Esophagus muscularis mucosa (tissue), 4 donors: ENCODE data around the gene NMT2. TPM values are rescaled to one million over a fixed set of nuclear protein-coding genes. Genes with fewer than 3 reads are reported as not detected.

ENCODE experiments used
- DNase-seq: peaks from one replicate; pipeline ENCODE4 v3.0.0-alpha.2; 2017; ENCODE audit errors: extremely low spot score
- H3K27ac ChIP-seq, 4 donors: fragments of 200-600 bp; sonication (generic); replicated peaks in 1 of 4; 1 replicate in 3 of 4; 2 replicates in 1 of 4; pipeline ENCODE4 v1.5.1; 2016 to 2019; ENCODE audit warnings: mild to moderate bottlenecking in 1 of 4
- H3K27me3 ChIP-seq, 4 donors: fragments of 200-600 bp; sonication (generic); one replicate each; pipeline versions ENCODE4 v1.5.1 to v1.6.0; 2016 to 2019
- H3K36me3 ChIP-seq, 4 donors: fragments of 200-600 bp; sonication (generic); one replicate each; pipeline ENCODE4 v1.5.1; 2016 to 2019
- H3K4me1 ChIP-seq, 4 donors: fragments of 200-600 bp; sonication (generic); one replicate each; pipeline ENCODE4 v1.5.1; 2016 to 2019
- H3K4me3 ChIP-seq, 4 donors: fragments of 200-600 bp; sonication (generic); 1 replicate in 2 of 4; 2 replicates in 2 of 4; pipeline ENCODE4 v1.5.1; 2016 to 2019; ENCODE audit warnings: mild to moderate bottlenecking in 4 of 4, moderate library complexity in 1 of 4
- H3K9me3 ChIP-seq, 4 donors: fragments of 200-600 bp; sonication (generic); 1 replicate in 3 of 4; 2 replicates in 1 of 4; pipeline ENCODE4 v1.5.1; 2016 to 2019
- CTCF ChIP-seq, 3 experiments: fragments of 200-600 bp in 2 of 3; fragments of 450-650 bp in 1 of 3; sonication (generic) in 2 of 3; IDR thresholded peaks; one replicate each; pipeline ENCODE4 v1.5.1; 2017 to 2019; ENCODE audit warnings: antibody characterized with exemption in 3 of 3, mild to moderate bottlenecking in 2 of 3, moderate library complexity in 1 of 3
- EP300 ChIP-seq: sonication (generic); formaldehyde crosslinking; IDR thresholded peaks from one replicate; pipeline ENCODE4 v1.6.1; 2017; ENCODE audit warnings: antibody characterized with exemption
- POLR2A ChIP-seq: fragments of 450-650 bp; IDR thresholded peaks from one replicate; pipeline ENCODE4 v1.6.1; 2017; ENCODE audit warnings: antibody characterized with exemption, moderate library complexity, mild to moderate bottlenecking, low read depth
- POLR2AphosphoS5 ChIP-seq, 2 donors: sonication (generic); formaldehyde crosslinking; IDR thresholded peaks; one replicate each; pipeline ENCODE4 v1.6.1; 2017; ENCODE audit warnings: antibody characterized with exemption in 2 of 2
- WGBS: methylation state at CpG from one replicate; pipeline ENCODE4 v1.1.5; 2018; 5-methylcytosine and 5-hydroxymethylcytosine counted together
- intact Hi-C: fragments of 100-400 bp; cut with DNase I; formaldehyde crosslinking; loops from one replicate; pipeline ENCODE4 v1.15.1; 2023
- total RNA-seq, 4 donors: library from RNA; depleted of rRNA; stranded (reverse); fragments of >200 nt; gene quantifications; one replicate each; pipeline versions ENCODE4 v1.1.0 to v1.2.1, GENCODE V29; 2016

NMT2 gene
- total RNA-seq, 4 donors from 2014 or later: 14.1 to 23.2 (median 16.0) TPM

- no peak for TF ChIP-seq POLR2A
- no peak for TF ChIP-seq POLR2AphosphoS5 (IDR thresholded peaks at IDR 0.05)
- no peak for TF ChIP-seq CTCF (IDR thresholded peaks at IDR 0.05)
- DNase-seq: no peak
- Histone ChIP-seq H3K4me3 (no peak overlapping the region), H3K9me3 (no peaks in the 10 kb centered on the region), H3K27me3 (no peaks in the 10 kb centered on the region), H3K4me1 (no peaks in the 10 kb centered on the region), H3K36me3 (peaks cover 12 to 82% (median 55%) of the 10 kb centered on the region in 4 donors), H3K27ac (no peak overlapping the region)
- 97% methylated on average over 4 of the region's 4 CpGs for WGBS
- intact Hi-C loops: no loop called here
These were observed 54.7 kb downstream of the NMT2 start for GRCh38 chr10:15113766-15114165.

GRCh38 chr10:15112657-15113056 is 55.8 kb downstream of the NMT2 start:
- no peak overlapping the region for H3K27ac ChIP-seq
- H3K4me3 ChIP-seq: no peak overlapping the region
- DNase-seq: no peak
- no peaks in the 10 kb centered on the region for H3K9me3 ChIP-seq
- H3K4me1 ChIP-seq: no peaks in the 10 kb centered on the region
- H3K27me3 ChIP-seq: no peaks in the 10 kb centered on the region
- 96% methylated on average over 13 of the region's 13 CpGs for WGBS
- intact Hi-C loops: no loop called here
- H3K36me3 ChIP-seq: peaks cover 16 to 80% (median 55%) of the 10 kb centered on the region in 4 donors
- TF ChIP-seq EP300 (no peak), CTCF (IDR thresholded peaks at IDR 0.05) (no peak), POLR2A (no peak), POLR2AphosphoS5 (IDR thresholded peaks at IDR 0.05) (no peak)

GRCh38 chr10:15106352-15107013 is 62.0 kb downstream of the NMT2 start:
- intact Hi-C loops: loop anchor here (5.0 kb wide), 1 partner anchor 609 kb away; no protein-coding TSS in a partner anchor
- no peak for TF ChIP-seq POLR2A
- peak; percentile 73 to 87 (median 85) for TF ChIP-seq CTCF (IDR thresholded peaks at IDR 0.05)
- H3K9me3 ChIP-seq: no peaks in the 10 kb centered on the region
- no peak overlapping the region for H3K4me3 ChIP-seq
- no peak for DNase-seq
- peaks cover 30 to 93% (median 83%) of the 10 kb centered on the region in 4 donors for H3K36me3 ChIP-seq
- peak overlapping the region in 1 of 4 donors; percentile 5 for H3K27ac ChIP-seq
- 51% methylated on average over 8 of the region's 8 CpGs for WGBS
- H3K4me1 ChIP-seq: peaks cover 0 to 9% (median 6%) of the 10 kb centered on the region in 4 donors
- no peaks in the 10 kb centered on the region for H3K27me3 ChIP-seq

- H3K36me3 ChIP-seq: peaks cover 30 to 78% (median 65%) of the 10 kb centered on the region in 4 donors
- no peak overlapping the region for H3K27ac ChIP-seq
- no peaks in the 10 kb centered on the region for H3K9me3 ChIP-seq
- DNase-seq: no peak
- no peak for TF ChIP-seq EP300
- no peak for TF ChIP-seq POLR2AphosphoS5 (IDR thresholded peaks at IDR 0.05)
- TF ChIP-seq CTCF (IDR thresholded peaks at IDR 0.05): no peak
- TF ChIP-seq POLR2A: no peak
- 89% methylated on average over 8 of the region's 9 CpGs for WGBS
- peaks cover 7 to 29% (median 24%) of the 10 kb centered on the region in 4 donors for H3K4me1 ChIP-seq
- no peaks in the 10 kb centered on the region for H3K27me3 ChIP-seq
- intact Hi-C loops: no loop called here
- H3K4me3 ChIP-seq: no peak overlapping the region
These were observed 65.0 kb downstream of the NMT2 start for GRCh38 chr10:15103513-15103912.
